GM18505 (cell line): Measurements from ENCODE around the gene INSRR.

ENCODE experiments used
- ATAC-seq: cut with Tn5 transposase; IDR thresholded peaks from one replicate; pipeline ENCODE4 v1.9.1; 2021; ENCODE audit not compliant: unreplicated experiment
- POLR2A ChIP-seq: IDR thresholded peaks from 4 replicates; pipeline ENCODE4 v1.6.1; 2011; ENCODE audit warnings: borderline replicate concordance; ENCODE audit not compliant: insufficient read depth, insufficient read length; ENCODE audit errors: extremely low read depth

Gene INSRR

DNA sequence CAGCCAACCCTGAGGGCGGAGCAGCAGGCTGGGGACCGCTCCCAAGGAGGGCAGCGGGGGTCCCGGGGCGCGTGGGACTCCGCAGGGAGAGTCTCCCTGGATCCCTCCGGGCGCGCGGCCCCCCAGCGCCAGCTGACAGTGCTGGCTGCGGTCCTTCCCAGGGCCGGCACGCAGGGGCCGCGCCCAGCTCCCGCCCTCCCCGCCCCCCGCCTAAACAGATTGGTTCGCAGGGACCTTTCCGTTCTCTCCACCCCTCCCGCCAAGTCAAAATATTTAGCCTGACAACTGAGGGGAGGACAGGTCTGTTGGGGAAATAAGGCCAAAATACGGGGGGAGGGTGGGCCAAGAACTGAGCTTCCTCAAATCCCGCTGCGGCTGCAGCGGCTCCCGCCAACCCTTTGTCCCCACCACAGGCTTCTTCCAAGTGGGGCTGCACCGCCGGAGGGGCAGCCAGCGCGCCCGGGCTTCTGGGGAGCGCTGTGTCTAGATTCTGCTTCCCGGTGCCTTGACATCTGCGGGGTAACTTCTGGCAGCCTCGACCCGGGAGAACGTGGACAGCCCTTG is at the start of gene INSRR:
INSRR (minus strand) TSS at position 159 of the 564 bp plus-strand sequence. CDS start 496 bp downstream, outside the sequence.
- no peak for ATAC-seq
- no peak for TF ChIP-seq POLR2A

DNA sequence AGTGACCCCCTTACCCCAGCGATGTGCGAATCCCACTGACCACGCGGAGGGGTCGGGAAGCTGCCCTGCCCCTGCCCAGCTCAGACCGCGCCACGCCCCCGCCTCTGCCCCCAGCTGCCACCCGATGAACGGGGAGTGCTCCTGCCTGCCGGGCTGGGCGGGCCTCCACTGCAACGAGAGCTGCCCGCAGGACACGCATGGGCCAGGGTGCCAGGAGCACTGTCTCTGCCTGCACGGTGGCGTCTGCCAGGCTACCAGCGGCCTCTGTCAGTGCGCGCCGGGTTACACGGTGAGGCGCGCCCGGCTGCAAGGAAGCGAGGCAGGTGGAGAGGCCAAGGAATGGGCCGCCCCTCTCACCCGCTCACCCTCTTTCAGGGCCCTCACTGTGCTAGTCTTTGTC is 49.6 kb upstream of the INSRR start:
- no peak for TF ChIP-seq POLR2A
- ATAC-seq = no peak

DNA sequence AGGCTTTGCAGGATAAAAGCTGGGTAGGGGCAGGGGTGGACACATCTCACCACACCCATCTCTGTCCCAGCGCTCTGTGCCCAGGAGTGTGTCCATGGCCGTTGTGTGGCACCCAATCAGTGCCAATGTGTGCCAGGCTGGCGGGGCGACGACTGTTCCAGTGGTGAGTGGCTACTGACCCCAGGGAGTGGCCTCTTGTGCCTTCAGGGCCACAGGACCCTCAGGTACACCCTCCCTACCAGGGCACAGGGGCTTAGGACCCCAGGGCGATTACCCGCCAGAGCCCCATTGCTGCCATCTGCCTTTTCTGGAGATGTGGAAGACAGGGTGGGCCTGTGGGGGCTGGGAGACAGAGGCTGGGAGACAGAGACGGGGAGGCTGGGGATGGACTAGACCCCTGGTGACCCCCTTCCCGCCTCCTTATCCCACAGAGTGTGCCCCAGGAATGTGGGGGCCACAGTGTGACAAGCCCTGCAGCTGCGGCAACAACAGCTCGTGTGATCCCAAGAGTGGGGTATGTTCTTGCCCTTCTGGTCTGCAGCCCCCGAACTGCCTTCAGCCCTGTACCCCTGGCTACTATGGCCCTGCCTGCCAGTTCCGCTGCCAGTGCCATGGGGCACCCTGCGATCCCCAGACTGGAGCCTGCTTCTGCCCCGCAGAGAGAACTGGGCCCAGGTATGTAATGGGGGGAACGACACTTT is 47.4 kb upstream of the INSRR start:
- ATAC-seq = no peak
- no peak for TF ChIP-seq POLR2A

DNA sequence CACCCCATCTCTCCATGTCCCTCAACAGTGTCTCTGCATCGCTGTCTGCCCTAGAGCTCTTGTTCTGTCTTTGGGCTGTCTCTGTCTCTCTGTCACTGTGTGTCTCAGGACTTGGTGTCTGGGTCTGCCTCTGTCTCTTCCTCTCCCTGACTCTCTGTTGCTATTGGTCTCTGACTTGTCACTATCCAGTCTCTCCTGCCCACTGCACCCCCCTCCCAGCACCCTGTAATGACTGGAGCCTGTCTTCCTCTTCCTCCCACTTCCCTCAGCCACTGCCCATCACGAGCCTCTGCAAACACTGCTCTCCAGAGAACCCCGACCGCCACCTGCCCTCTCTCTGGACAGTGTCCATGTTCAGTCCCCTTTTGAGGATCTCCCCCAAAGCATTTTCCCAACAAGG is 46.7 kb upstream of the INSRR start:
- no peak for ATAC-seq
- no peak for TF ChIP-seq POLR2A

DNA sequence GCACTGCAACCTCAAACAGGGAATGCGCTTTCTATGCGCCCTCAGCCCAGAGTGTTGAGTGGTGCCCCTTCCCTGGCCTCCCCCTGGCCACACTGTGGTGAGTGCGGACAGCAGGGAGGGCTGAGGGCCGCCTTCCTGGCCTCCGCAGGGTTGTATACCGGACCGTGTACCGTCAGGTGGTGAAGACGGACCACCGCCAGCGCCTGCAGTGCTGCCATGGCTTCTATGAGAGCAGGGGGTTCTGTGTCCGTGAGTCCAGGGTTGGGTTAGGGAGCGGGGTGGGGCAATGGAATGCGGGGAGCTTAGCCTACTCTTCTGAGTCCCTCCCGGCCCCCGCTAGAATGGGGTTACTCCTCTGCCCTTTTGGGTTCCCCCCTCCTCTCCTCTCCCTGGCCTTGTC is 46.3 kb upstream of the INSRR start:
- TF ChIP-seq POLR2A = no peak
- ATAC-seq = no peak

DNA sequence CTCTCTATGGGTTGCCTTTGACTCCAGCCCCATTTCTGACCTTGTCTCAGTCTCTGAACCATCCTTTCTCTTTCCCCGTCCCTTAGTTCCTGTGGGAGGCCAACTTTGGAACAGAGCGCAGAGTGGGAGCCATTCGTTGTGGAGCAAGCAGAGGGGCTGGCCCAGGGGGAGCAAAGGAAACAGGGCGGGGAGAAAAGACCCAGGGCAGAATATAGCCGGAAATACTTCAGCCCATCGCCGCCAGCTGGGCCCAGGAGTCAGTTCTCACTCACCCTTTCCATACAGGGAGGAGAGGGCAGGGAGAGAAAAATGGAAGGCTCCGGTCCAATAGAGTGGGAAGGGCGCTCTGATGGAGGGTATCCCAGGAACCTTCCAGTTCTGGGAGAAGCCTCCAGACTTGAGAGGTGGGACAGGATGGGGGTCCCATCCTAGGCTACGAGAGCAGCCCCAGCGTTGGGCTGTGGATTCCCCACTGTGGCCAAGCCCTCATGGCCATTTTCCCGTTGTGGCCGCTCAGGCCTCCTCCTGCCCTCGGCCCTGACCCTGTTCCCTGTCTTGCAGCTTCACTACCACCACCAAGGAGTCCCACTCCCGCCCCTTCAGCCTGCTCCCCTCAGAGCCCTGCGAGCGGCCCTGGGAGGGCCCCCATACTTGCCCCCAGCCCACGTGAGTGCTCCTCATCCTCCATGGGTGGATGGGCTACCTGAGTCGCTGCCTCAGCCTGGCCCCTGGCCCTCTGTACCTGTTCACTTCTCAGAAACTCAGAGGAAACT is 45.5 kb upstream of the INSRR start:
- TF ChIP-seq POLR2A = no peak
- ATAC-seq = no peak

DNA sequence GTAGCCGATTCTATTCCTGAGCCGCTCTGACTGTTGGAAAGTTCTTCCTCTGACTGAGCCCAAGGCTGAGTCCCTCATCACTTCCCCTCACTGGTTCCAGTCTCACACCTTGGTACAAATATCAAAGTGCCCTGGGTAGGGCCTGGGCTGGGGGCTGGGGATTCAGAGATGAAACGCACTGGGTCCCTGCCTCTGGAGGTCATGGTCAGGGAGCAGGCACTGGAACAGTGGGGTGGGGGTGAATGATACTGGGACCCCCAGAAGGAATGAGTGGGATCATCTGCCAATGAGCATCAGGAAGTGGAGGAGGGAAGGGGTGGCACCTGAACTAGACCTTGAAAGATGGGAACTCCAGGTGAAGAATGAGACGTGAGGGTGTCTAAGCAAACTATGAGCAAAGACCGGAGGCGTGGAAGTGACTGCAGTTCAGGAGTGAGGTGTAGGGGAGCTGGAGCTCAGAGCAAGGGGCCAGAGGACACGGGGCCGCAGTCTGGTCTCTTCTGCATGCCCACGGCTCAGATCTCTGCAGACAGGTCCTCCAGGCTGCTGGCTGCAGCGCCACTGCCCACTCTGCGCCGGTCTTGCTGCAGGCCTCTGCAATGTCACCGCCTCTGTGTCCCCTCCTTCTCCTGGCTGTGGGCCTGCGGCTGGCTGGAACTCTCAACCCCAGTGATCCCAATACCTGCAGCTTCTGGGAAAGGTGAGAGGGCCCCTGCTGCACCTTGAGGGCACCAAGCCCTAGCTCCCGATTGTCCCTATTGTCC is 44.6 kb upstream of the INSRR start:
- no peak for TF ChIP-seq POLR2A
- no peak for ATAC-seq

DNA sequence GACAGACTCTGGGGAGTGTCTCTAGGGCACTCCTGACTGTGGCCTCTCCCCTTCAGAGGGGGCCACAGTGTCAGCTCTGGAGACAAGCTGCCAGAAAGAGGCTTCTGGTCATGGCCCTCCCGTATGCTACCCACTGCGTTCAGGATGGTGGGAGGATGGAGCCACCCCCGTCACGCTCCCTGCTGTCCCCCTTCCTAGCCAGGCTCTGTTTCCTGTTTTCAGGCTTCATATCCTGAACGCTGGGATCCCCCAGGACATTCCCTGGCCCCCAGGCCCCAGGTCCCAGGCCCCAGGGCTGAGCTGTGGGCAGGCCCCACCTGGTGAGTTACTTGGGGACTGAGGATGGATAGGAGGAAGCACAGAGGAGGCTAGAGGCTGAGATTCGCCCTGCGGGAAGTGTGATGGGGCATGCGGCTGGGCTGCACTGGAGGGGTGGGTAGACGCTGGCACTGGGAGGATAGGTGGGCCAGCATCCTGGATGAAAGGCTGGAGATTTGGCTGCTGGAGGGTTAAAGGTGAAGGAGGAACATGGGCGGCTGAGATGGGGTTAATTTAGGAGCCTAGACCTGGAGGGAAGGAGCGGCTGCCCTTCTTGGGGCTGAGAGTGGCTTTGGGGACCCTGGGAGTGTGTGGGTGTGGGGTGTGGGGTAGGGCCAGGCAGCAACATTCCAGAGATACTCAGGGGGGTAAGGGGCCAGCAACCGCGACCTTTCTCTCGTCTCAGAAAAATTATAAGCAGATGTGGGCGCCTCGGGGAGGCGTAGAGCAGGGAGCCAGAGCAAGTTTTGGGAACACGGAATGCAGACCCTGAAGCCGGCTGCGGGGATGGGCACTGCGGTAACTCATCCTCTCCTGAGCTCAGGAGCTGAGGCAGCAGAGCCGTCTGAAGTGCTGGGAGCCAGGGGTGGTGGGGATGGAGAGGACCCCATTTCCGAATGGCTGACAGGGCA is 43.3 kb upstream of the INSRR start:
- no peak for ATAC-seq
- no peak for TF ChIP-seq POLR2A

DNA sequence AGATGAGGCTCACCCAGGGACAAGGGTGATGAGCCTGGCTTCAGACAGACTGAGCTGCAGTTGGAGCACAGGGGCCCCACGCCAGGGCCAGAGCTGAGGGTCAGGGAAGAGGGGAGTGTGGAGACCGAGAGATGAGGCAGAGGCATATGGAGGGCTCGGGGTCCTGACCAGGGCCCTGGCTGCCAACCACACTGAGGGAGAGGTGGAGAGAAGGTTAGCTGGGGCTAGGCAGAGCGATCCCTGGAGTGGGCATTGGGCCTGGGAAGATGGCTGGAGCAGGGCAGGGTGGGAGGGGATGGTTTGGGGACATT is 42.6 kb upstream of the INSRR start:
- ATAC-seq = no peak
- no peak for TF ChIP-seq POLR2A

DNA sequence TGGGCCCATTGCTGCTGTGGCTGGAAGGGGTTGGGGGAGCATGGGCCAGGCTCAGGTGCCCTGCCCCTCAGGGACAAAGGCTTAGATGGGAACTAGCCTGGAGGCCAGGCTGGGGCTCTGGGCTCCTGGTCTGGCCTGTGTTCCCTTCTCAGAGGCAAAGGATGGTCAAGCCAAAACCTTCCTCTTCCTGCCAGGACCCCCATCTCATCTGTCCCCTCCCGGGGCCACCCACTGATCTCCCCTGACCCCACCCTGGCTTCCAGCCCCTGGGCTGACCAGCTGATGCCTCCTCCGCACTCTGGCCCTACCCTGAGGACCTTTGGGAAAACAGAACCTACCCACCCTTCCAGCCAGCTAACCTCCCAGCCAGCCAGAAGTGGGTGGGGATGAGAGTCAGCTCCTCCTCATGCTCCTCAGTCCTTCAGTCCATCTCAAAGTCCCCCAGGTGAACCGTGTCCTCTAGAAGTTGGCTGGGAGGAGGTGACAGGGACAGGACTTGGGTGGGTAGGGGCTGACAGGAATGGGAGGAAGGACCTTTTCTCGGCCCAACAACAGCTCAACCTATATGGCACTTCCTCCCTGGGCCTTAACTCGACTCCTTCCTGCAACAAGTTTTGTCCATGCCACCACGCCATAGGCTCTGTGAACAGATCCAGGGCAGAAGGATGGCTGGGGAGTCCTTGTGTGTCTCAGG is 42.1 kb upstream of the INSRR start:
- ATAC-seq = no peak
- no peak for TF ChIP-seq POLR2A

DNA sequence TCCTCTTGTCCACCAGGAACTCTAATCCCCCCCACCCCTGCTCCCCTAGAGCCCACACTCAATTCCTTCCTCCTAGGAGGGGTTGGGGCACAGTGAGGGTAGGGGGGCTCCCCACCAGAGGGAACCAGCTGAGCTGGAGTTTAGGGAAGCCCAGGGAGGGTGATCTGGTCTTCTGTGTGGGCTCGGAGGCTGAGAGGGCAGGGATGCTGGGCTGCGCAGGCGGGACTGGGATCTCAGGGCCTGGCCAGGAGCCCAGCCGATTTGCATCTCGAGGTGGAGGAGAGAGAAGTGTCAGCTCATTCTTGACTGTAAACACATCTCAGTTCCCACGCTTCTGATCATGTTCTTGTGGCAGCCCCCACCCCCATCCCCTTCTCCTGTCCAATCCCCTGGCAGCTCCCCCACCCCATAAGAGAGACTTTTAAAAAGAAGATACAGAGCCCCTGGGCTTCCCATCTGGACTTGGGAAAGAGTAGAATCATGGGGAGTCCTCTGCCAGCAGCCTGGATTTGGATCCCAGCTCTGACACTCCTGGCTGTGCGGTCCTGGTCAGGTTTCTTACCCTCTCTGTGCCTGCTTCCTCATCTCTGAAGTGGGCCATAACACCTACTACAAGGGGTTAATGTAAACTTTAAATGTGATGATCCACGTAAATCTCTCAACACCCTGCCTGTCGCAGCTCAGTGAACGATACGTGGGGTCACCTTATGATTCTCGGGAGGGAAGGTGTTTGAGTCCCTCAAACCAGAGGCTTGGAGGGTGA is 41.2 kb upstream of the INSRR start:
- no peak for TF ChIP-seq POLR2A
- ATAC-seq = no peak
